ENCODE data around the gene RASGRF2.
A peak's percentile ranks its signal among the peaks of the same experiment; 100 is the strongest.

Gene RASGRF2

GRCh38 chr5:81180780-81181460 lies 220.8 kb downstream of the RASGRF2 start:
- no peak for DNase-seq

- DNase-seq, result no peak
Measured at GRCh38 chr5:81181576-81182316, 221.6 kb downstream of the RASGRF2 start.

GRCh38 chr5:81182396-81183390 lies 222.5 kb downstream of the RASGRF2 start:
- DNase-seq, result no peak

- peak; percentile 23 for DNase-seq
Measured at GRCh38 chr5:81183811-81184748, 223.9 kb downstream of the RASGRF2 start.

- no peak for DNase-seq
Measured at GRCh38 chr5:81184749-81185110, 224.6 kb downstream of the RASGRF2 start.

GRCh38 chr5:81187885-81188284 lies 227.7 kb downstream of the RASGRF2 start:
- DNase-seq, result no peak

DNA sequence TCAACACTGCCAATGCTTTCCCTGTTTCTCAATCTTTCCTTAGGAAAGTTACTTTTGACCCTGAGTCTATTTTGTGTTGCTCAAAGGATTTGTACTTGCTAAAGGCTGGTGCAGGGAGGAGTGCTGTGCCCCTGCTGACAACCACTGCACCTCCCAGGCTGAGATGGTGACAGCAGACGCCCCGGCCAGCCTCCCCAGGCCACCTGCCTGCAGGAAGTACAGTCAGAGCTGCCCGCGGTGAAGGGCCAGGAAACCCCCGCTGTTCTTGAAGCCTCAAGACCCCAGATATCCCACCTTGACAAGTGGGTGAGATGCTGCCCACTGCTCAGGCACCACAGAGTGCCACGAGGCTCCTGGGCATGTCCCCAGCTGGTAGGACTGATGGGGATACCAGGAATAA lies 228.8 kb downstream of the RASGRF2 start:
- no peak for DNase-seq

DNA sequence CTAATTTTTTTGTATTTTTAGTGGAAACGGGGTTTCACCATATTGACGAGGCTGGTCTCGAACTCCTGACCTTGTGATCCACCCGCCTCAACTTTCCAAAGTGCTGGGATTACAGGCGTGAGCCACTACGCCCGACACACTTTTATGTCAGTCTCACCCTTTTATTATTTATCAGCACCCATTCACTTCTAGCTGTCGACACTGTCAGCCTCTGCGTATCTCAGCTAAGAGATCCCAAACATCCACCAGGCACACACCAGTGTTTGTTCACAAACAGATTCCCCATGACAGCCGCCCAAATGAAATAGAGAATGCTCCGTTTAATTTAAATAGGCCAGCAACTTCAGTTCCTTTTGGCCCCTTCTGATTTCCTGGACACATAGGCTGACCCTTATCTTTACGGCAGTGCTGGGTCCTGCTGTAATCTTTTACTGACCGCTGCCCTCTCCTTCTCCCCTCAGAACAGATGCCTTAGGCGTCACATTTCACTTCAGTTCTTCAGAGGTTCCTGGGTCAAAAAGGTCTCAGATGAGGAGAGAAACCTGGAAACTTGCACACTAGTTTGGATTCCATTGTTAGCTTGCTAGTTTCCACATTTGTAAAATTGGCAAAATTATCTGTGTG lies 229.8 kb downstream of the RASGRF2 start:
- DNase-seq, result no peak

DNA sequence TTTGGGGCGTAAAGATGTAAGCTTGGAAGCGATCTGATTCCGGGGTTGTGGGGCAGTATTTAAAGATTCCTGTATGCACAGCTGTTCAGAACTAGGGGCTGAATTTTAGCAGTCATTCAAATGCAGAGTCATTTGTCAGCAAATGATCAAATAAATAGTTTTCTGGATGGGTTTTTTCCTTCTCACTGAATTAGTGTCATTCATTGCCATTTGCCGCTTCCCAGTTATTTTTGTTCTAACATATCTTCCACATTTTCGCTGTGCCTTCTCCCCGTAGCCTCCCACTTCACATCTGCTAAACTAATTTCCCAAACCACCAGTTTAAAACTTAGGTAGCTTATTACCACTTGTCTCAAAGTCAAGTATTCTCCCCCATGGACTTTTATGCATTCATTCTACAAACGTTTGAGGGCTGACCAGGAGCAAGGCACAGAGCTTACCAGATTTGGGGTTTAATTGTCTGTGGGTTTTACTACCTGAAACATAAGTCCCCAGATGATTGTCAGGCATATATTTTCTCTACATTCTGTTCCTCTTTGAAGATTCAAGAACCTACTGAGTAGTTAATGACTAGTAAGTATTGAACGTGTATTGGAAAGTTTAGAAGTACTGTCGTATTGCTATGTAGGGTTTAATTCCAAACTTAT lies 231.7 kb downstream of the RASGRF2 start:
- DNase-seq, result no peak

DNA sequence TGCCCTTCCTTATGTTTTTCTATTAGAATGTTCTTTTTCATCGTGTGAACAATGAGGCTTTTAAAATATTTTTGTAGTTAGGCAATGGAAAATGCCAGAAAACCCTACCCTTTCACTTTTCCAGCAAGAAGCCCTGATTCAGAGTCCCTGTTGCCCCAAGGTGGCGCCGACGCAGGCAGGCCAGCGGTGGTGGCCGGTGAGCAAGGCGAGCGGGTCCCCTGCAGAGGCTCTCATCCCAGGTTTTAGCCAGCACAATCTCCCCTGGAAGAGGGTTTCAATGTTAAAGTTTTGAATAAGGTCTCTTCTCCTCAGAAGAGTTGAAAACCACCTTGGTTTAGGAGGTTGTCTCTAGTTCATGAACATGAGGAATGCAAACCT lies 232.2 kb downstream of the RASGRF2 start:
- no peak for DNase-seq

- DNase-seq, result peak; percentile 75
Measured at GRCh38 chr5:81194633-81195334, 234.6 kb downstream of the RASGRF2 start.

- DNase-seq, result no peak
Measured at GRCh38 chr5:81195335-81195929, 235.3 kb downstream of the RASGRF2 start.

DNA sequence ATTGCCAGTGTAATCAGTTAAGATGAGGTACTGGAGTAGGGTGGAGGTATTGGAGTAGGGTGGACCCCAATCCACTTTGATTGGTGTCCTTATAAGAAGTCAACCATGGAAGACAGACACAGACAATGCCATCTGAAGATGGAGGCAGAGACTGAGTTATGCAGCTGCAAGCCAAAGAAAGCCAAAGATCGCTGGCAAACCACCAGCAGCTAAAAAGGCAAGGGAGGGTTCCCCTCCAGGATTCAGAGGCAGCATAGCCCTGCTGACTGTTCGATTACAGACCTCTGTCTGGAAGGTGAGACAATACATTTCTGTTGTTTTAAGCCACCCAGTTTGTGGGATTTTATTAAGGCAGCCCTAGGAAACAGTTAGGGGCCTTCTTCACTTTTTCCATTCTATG lies 242.5 kb downstream of the RASGRF2 start:
- peak; percentile 16 for DNase-seq

DNA sequence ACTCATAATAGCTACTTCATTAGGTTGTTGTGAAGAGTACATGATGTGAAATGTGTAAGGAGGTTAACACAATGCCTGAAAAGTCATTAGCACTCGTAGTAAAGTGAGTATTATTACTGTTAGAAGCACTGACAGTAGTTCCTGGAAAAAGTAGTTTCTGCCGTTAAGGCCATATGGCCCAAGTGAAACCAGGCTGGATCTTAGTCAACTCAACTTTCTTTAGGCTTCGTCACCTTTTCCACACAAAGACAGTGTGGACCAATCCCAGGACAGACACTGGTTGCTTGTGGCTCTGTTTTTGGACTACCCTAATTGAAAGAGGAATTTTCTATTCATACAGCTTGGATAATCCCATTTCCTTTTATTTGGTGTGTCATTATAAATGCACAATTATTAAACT lies 243.6 kb downstream of the RASGRF2 start:
- no peak for DNase-seq

GRCh38 chr5:81204205-81204604 lies 244.0 kb downstream of the RASGRF2 start:
- DNase-seq, result no peak

GRCh38 chr5:81205058-81205457 lies 244.9 kb downstream of the RASGRF2 start:
- no peak for DNase-seq

GRCh38 chr5:81207009-81207408 lies 246.8 kb downstream of the RASGRF2 start:
- DNase-seq, result no peak

DNA sequence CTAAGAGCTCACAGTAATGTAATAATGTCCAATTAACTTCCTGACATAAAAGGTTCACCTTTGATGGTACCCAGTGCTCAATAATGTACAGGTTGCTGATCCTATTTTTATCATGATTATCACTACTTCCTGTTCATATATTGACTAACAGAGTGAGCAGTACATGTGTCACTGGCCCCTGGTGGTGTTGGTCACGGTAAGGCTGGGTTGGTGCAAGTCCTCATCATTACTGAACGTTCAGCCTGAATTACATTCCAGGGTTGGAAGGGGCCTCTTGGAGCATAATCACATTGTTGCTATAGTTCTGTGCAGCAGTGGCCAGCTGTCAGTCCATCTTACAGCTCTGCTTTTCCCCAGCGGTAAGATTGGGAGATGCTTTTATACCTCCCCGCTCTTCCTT lies 248.7 kb downstream of the RASGRF2 start:
- no peak for DNase-seq

DNA sequence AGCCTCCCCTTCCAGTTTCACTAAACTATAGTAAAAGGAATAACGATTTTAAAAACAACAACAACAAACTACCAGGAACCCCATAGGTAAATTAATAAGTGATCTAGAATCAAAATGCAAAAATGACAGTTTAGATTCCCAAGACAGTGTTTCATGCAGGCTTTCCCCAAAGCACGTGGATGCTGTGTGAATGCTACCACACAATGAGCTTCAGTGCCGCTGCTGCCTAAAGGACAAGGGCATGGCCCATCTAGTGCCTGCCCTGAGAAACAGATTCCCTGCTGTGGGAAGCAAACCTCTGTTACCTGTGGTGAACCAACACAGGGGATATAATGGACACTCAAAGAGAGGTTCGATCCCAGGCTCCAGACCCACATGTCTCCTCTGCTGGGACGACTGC lies 249.2 kb downstream of the RASGRF2 start:
- no peak for DNase-seq

DNA sequence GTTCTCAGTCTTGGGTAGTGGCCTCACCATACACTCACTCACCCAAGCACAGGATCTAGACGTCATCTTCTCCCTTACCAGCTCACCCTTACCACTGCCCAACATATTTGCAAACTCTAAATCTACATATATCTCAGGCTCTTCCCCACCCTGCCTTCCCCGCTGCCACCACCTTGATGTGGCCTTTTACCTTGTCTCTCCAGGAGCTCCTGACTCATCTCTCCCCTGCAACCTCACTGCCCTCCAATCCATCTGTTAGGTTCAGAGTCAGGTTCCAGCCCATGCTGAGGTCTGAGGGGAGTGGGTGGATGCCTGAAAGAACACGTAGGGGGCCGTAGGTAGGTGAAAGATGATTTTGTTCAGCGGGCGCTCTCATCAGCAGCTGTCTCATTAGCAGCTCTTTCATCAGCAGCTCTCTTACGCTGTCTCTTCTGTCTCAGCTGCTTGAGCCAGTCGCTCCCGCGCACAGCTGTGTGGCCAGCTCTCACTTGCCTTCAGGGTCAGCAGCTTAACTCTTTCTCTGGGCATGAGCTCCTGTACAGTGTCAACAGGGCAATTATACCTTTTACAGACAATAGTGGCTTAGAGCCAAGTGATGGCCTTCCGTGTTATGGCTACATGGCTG lies 249.8 kb downstream of the RASGRF2 start:
- DNase-seq, result no peak

Measured in fibroblast of upper back skin (primary cell).